IPS-15b (cell line): ENCODE results near the gene MAGI1.
"Not testable (repeated sequence)": the region's sequence is repeated elsewhere in the genome, so short reads cannot be mapped to it uniquely, and the experiment has no call there.

Experiments
- H3K27me3 ChIP-seq: one replicate; pipeline ENCODE4 v1.6.1; 2013; ENCODE audit warnings: low read length; ENCODE audit not compliant: control insufficient read depth, insufficient read depth
- H3K36me3 ChIP-seq: one replicate; pipeline ENCODE4 v1.6.1; 2013; ENCODE audit warnings: low read length; ENCODE audit not compliant: control insufficient read depth, insufficient read depth
- H3K4me1 ChIP-seq: one replicate; pipeline ENCODE4 v1.6.1; 2013; ENCODE audit warnings: mild to moderate bottlenecking, low read length; ENCODE audit not compliant: control insufficient read depth, insufficient read depth
- H3K4me3 ChIP-seq: one replicate; pipeline ENCODE4 v1.5.1; 2013; ENCODE audit warnings: low read depth, low read length
- H3K9ac ChIP-seq: one replicate; pipeline ENCODE4 v1.6.1; 2013; ENCODE audit warnings: low read depth, mild to moderate bottlenecking, low read length
- H3K9me3 ChIP-seq: one replicate; pipeline ENCODE4 v1.6.1; 2013; ENCODE audit warnings: mild to moderate bottlenecking, low read length; ENCODE audit not compliant: control insufficient read depth, insufficient read depth

Gene MAGI1

GRCh38 chr3:65615329-65615728 lies 423.4 kb downstream of the MAGI1 start:
- Histone ChIP-seq H3K4me3 (no peak overlapping the region), H3K27me3 (no peaks in the 10 kb centered on the region), H3K9ac (no peak overlapping the region), H3K4me1 (no peaks in the 10 kb centered on the region), H3K36me3 (no peaks in the 10 kb centered on the region), H3K9me3 (no peaks in the 10 kb centered on the region)

- H3K9ac ChIP-seq = no peak overlapping the region
- no peaks in the 10 kb centered on the region for H3K27me3 ChIP-seq
- H3K4me3 ChIP-seq = no peak overlapping the region
- H3K4me1 ChIP-seq = no peaks in the 10 kb centered on the region
- no peaks in the 10 kb centered on the region for H3K36me3 ChIP-seq
- H3K9me3 ChIP-seq = no peaks in the 10 kb centered on the region
These were observed 424.1 kb downstream of the MAGI1 start for GRCh38 chr3:65614585-65614984.

GRCh38 chr3:65607965-65608460 lies 430.7 kb downstream of the MAGI1 start:
- H3K4me1 ChIP-seq, H3K9me3 ChIP-seq, H3K9ac ChIP-seq, H3K36me3 ChIP-seq, H3K27me3 ChIP-seq, H3K4me3 ChIP-seq: not testable (repeated sequence)

GRCh38 chr3:65607101-65607500 lies 431.6 kb downstream of the MAGI1 start:
- Histone ChIP-seq H3K4me3 (no peak overlapping the region), H3K27me3 (no peaks in the 10 kb centered on the region), H3K9ac (no peak overlapping the region), H3K36me3 (no peaks in the 10 kb centered on the region), H3K9me3 (no peaks in the 10 kb centered on the region), H3K4me1 (no peaks in the 10 kb centered on the region)

GRCh38 chr3:65605876-65606432 lies 432.8 kb downstream of the MAGI1 start:
- Histone ChIP-seq H3K27me3 (no peaks in the 10 kb centered on the region), H3K9ac (no peak overlapping the region), H3K36me3 (no peaks in the 10 kb centered on the region), H3K4me1 (peaks cover 1% of the 10 kb centered on the region), H3K9me3 (no peaks in the 10 kb centered on the region), H3K4me3 (no peak overlapping the region)

- Histone ChIP-seq H3K9ac (no peak overlapping the region), H3K27me3 (no peaks in the 10 kb centered on the region)
These were observed 433.7 kb downstream of the MAGI1 start for GRCh38 chr3:65604863-65605526.

GRCh38 chr3:65603631-65604030 lies 435.1 kb downstream of the MAGI1 start:
- H3K9ac ChIP-seq = no peak overlapping the region
- H3K4me1 ChIP-seq = peaks cover 10% of the 10 kb centered on the region
- H3K4me3 ChIP-seq = no peak overlapping the region
- no peaks in the 10 kb centered on the region for H3K36me3 ChIP-seq
- H3K27me3 ChIP-seq = no peaks in the 10 kb centered on the region
- no peaks in the 10 kb centered on the region for H3K9me3 ChIP-seq

More at GRCh38 chr3:65604863-65605526, 433.7 kb downstream of the MAGI1 start:
- Histone ChIP-seq H3K4me1 (peaks cover 3% of the 10 kb centered on the region), H3K9me3 (no peaks in the 10 kb centered on the region), H3K36me3 (no peaks in the 10 kb centered on the region), H3K4me3 (no peak overlapping the region)

GRCh38 chr3:65600888-65601287 lies 437.8 kb downstream of the MAGI1 start:
- no peak overlapping the region for H3K9ac ChIP-seq
- H3K4me3 ChIP-seq = no peak overlapping the region
- H3K27me3 ChIP-seq = no peaks in the 10 kb centered on the region

GRCh38 chr3:65597952-65598413 lies 440.7 kb downstream of the MAGI1 start:
- peaks cover 38% of the 10 kb centered on the region for H3K4me1 ChIP-seq
- H3K9me3 ChIP-seq = no peaks in the 10 kb centered on the region
- no peaks in the 10 kb centered on the region for H3K27me3 ChIP-seq
- no peaks in the 10 kb centered on the region for H3K36me3 ChIP-seq
- peak overlapping the region; percentile 57 for H3K4me3 ChIP-seq
- H3K9ac ChIP-seq = no peak overlapping the region

More at GRCh38 chr3:65600888-65601287, 437.8 kb downstream of the MAGI1 start:
- Histone ChIP-seq H3K36me3 (no peaks in the 10 kb centered on the region), H3K4me1 (peaks cover 20% of the 10 kb centered on the region), H3K9me3 (no peaks in the 10 kb centered on the region)

GRCh38 chr3:65597226-65597951 lies 441.3 kb downstream of the MAGI1 start:
- H3K4me3 ChIP-seq = peak overlapping the region; percentile 64

GRCh38 chr3:65596571-65597225 lies 442.0 kb downstream of the MAGI1 start:
- Histone ChIP-seq H3K9ac (peak overlapping the region; percentile 38), H3K9me3 (no peaks in the 10 kb centered on the region), H3K27me3 (no peaks in the 10 kb centered on the region), H3K4me1 (peaks cover 38% of the 10 kb centered on the region), H3K36me3 (no peaks in the 10 kb centered on the region), H3K4me3 (peak overlapping the region; percentile 64)

More at GRCh38 chr3:65597226-65597951, 441.3 kb downstream of the MAGI1 start:
- peak overlapping the region; percentile 76 for H3K9ac ChIP-seq
- no peaks in the 10 kb centered on the region for H3K27me3 ChIP-seq
- H3K36me3 ChIP-seq = no peaks in the 10 kb centered on the region
- H3K4me1 ChIP-seq = peaks cover 38% of the 10 kb centered on the region
- no peaks in the 10 kb centered on the region for H3K9me3 ChIP-seq
